Measurements from ENCODE around the gene KRTAP5-6.

- no peak for TF ChIP-seq CTCF (conservative IDR thresholded peaks at IDR 0.05; ENCODE audit: low read length)
- no peak for TF ChIP-seq EZH2phosphoT487 (IDR thresholded peaks at IDR 0.05; ENCODE audit: borderline replicate concordance)
Measured at GRCh38 chr11:1746956-1747752, 50.2 kb downstream of the KRTAP5-6 start.
